GM18517 (cell line): ENCODE measurements around the gene IFT27.
"Not testable (repeated sequence)": the region's sequence is repeated elsewhere in the genome, so short reads cannot be mapped to it uniquely, and the experiment has no call there.

Experiments
- ATAC-seq: cut with Tn5 transposase; IDR thresholded peaks from one replicate; pipeline ENCODE4 v1.9.1; 2021; ENCODE audit warnings: mild to moderate bottlenecking, moderate library complexity; ENCODE audit not compliant: unreplicated experiment

IFT27 gene

DNA sequence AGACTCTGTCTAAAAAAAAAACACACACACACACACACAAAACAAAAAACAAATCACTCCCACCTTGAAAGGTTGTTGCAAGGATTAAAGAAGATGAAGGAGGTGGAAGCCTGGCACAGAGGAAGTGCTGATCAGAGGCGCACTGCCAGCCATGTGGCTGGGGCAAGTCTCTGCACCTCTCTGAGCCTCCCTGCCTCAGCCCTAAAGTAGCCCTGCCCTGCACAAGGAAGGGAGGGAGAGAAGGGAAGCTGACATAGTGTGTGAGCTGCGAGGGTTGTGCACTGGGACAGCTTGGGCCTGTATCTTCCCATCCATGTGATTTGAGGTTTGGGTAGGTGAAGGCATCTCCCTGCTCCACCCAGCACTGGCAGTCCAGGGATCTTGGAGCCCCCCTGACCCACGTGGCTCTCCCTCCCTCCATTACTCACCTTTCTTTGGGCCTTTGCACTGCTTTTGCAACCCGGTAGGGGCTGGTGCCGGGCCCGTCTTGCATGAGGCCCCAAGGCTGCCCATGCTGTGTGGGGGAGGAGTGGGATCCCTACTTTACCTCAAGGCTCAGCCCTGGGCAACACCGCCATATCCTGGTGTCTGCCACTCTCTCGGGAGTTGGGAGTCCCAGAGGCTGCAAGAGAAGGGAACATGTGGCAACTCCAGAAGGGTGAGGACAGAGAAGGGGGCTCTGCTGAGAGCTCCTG lies 30.5 kb downstream of the IFT27 start:
- ATAC-seq: no peak

GRCh38 chr22:36744791-36745190 lies 31.1 kb downstream of the IFT27 start:
- no peak for ATAC-seq

GRCh38 chr22:36744413-36744765 lies 31.5 kb downstream of the IFT27 start:
- no peak for ATAC-seq

DNA sequence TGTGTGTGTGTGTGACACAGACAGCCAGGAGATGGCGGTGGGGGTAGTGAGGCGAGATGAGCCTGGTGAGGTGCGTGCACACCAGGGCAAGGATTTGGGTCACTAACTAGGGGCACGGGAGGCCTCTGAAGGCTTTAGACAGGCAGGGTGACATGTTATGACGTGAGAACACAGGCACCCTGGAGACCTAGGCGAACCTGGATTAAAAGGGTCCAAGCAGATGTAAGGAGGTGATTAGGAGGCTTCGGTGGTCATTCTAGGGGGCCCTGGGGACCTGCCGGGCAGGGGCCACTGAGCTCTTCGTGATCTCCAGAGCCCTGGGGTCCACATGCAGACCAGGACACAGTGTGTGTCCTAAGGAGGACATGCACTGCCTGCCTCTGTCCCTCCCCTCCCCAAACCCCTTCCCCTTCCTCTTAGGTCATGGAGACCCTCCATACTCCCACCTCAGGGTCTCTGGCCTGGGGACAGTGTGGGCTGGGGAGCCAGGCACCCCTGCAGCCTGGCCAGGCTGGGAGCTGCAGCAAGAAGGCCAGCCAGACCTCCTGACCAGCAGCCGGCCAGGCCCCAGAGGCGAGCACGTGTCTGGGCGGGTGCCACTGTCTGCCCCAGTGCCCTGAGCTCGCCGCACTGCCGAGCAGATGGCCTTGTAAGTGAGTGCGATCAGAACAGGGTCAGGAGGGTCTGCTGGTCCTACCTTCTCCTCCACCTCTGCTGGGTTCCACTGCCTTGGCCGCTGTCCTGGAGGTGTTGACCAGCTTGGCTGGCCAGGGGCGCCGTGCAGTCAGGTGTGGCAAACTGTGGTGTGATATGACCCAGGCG lies 32.1 kb downstream of the IFT27 start:
- no peak for ATAC-seq

DNA sequence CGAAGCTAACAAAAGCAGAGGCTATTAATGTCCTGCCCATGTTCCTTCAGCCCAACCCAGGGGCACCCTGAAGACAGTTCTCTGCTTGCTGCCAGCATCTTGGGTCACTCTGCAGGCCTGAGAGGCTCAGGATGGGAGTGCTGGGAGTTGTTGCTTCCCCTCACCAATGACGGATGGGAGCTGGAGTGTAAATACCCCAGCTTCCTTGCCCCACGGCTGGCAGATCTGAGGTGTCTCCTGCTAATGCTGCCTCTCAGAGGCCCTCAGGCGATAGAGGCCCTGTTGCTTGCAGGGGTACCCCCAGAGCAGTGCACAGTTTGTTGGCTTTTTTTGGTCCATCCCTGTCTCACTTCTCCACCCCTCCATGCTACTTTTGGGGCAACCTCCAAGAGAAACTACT lies 32.9 kb downstream of the IFT27 start:
- no peak for ATAC-seq

GRCh38 chr22:36741968-36742367 lies 34.0 kb downstream of the IFT27 start:
- no peak for ATAC-seq

GRCh38 chr22:36741204-36741793 lies 34.6 kb downstream of the IFT27 start:
- no peak for ATAC-seq

GRCh38 chr22:36740716-36741115 lies 35.2 kb downstream of the IFT27 start:
- ATAC-seq: no peak

- no peak for ATAC-seq
These were observed 36.7 kb downstream of the IFT27 start for GRCh38 chr22:36739185-36739584.

GRCh38 chr22:36738416-36739020 lies 37.4 kb downstream of the IFT27 start:
- no peak for ATAC-seq

DNA sequence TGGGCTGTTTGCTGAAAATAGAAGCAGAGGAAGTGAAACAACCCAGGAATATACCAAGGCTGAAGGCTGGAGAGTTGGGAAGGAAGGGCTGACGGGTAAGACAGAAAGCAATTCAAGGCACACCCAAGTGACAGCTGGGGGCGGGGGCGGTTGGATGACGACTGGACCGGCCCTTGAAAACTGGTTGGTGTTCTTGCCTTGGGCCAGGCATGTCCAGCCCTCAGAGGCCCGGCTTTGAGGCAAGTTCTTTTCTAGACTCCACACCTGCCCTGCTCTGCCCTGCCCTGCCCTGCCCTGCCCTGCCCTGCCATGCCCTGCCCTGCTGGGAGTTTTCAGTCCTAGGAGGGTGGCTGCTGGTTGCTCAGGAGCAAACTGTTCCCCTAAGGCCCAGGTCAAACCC lies 38.1 kb downstream of the IFT27 start:
- ATAC-seq: no peak

- ATAC-seq: no peak
These were observed 39.1 kb downstream of the IFT27 start for GRCh38 chr22:36736701-36737320.

GRCh38 chr22:36734171-36735058 lies 41.5 kb downstream of the IFT27 start:
- ATAC-seq: no peak

- ATAC-seq: no peak
These were observed 42.6 kb downstream of the IFT27 start for GRCh38 chr22:36733271-36733670.

DNA sequence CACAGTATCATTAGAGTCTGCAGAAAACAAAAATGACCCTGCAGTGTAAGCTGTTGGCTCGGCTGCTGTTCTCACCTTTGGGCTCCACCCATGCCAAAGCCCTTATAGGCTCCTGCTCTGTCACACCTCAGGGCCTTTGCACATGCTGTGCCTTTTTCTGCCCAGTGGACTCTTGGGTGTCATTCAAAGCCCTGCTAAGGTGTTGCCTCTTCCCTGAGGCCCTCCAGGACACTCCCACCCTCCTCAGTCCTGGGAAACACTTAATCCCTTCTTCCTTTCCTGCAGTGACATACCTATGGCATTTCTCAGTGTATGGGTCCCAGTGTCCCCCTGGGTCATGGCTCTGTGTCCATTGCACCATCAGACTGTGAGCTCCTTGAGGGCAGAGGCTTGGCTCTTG lies 43.3 kb downstream of the IFT27 start:
- no peak for ATAC-seq

GRCh38 chr22:36731916-36732315 lies 44.0 kb downstream of the IFT27 start:
- no peak for ATAC-seq

DNA sequence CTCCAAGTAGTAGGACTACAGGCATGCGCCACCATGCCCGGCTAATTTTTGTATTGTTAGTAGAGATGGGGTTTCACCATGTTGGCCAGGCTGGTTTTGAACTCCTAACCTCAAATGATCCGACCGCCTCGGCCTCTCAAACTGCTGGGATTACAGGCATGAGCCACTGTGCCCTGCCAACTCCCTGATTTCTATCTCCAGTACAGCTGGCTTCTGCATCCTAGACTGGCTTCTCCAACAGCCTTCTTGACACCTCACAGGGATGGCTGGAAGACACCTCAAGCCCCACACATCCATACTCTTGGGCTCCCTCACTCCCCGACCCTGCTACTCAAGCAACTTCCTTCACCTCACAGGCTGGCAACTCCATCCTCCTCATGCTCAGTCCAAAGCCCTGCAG lies 44.6 kb downstream of the IFT27 start:
- not testable (repeated sequence) for ATAC-seq

GRCh38 chr22:36730176-36730858 lies 45.6 kb downstream of the IFT27 start:
- no peak for ATAC-seq

- no peak for ATAC-seq
These were observed 46.6 kb downstream of the IFT27 start for GRCh38 chr22:36729321-36729720.

DNA sequence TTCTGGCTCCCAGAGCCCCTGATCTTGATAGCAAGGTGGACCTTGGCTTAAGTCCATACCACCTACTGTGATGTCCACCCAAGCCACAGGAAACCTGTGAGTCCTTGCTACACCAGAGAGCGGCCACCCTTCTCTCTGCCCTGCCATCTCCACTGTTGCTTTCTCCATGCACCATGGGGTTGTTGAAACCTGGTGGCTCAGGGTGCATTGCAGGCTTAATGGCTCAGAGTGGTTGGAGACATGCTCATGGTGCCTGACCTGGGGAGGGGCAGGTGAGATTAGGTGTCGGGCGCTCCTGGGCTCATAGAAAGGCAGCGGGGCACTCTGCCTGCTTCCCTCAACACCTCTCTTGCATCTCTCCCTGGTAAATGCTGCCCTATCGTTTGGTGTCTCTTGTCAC lies 47.4 kb downstream of the IFT27 start:
- no peak for ATAC-seq
